Astrocyte of the cerebellum (primary cell): ENCODE results near the gene CATSPER2.
"Not testable (repeated sequence)": the region's sequence is repeated elsewhere in the genome, so short reads cannot be mapped to it uniquely, and the experiment has no call there.

Experiments
- DNase-seq: peaks from one replicate; pipeline ENCODE4 v3.0.0-alpha.2; 2011; ENCODE audit warnings: low read depth
- H3K4me3 ChIP-seq: 2 replicates; pipeline ENCODE4 v1.5.1; 2011; ENCODE audit warnings: mild to moderate bottlenecking, low read depth, low read length, moderate library complexity
- in situ Hi-C: cut with HindIII; loops from 2 replicates; pipeline ENCODE4 v1.10.0; 2017; ENCODE audit warnings: low sequenced_read_pairs
- TF ChIP-seq, protein P1 (sequence below): IDR thresholded peaks from 2 replicates; pipeline ENCODE4 v1.5.1; 2012; ENCODE audit warnings: low read length, low read depth, moderate library complexity, mild to moderate bottlenecking; ENCODE audit errors: missing control alignments

The CATSPER2 gene

GRCh38 chr15:43648649-43649429 lies at the start of gene CATSPER2:
Gene CATSPER2, minus strand, starts transcription at chr15:43648844. Its CDS starts 783 bp downstream, at chr15:43648061.
- in situ Hi-C loops: no loop called here

DNA sequence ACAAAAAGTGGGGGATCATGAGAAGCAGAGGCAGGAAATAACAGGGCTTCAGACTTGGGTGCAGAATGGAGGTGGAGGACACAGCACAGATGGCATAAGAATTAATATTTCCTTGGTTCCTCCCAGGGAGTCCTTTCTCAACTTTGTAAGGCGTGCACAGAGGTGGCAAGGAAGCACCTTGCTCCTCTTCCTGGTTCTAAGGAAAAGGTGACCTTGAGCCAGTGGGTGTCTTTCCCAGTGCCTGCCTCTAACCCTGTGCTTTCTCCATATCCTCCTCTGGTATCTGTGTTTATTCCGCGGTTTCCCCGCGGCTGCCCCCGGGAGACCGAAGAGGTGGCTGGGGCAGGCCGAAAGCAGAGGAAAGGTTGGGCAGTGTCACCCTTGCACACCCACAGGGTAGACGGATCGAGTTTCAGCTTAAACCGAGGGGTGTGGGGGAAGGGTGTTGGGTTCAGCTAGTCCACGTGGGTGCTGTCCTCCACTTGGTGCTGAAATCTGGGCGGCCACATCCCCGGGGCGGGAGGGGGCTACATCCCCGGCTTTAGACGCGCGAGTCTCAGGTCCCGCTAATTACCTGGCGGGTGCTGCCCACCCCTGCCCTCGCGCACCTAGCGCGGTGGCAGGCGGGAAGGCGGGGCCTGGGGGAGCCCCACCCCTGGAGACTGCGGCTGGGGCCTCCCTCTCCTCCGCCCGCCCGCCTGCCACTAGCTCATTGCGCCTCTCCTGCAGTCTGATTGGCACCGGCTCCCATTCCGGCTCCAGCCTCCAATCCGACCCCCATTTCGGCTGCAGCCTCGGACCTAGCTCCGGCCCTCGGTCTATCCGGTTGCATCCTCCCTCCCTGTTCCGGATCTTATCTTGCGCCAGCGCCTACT lies 44.7 kb upstream of the CATSPER2 start, which contains the start of gene CKMT1A:
TSS of gene CKMT1A (plus strand) at position 712 of the 875 bp plus-strand sequence. CDS start 192 bp downstream, outside the sequence.
- in situ Hi-C loops, DNase-seq, H3K4me3 ChIP-seq: not testable (repeated sequence)

More at GRCh38 chr15:43648649-43649429, at the start of gene CATSPER2:
- H3K4me3 ChIP-seq: no peak within 1 kb of the TSS
- TF ChIP-seq, protein P1, sequence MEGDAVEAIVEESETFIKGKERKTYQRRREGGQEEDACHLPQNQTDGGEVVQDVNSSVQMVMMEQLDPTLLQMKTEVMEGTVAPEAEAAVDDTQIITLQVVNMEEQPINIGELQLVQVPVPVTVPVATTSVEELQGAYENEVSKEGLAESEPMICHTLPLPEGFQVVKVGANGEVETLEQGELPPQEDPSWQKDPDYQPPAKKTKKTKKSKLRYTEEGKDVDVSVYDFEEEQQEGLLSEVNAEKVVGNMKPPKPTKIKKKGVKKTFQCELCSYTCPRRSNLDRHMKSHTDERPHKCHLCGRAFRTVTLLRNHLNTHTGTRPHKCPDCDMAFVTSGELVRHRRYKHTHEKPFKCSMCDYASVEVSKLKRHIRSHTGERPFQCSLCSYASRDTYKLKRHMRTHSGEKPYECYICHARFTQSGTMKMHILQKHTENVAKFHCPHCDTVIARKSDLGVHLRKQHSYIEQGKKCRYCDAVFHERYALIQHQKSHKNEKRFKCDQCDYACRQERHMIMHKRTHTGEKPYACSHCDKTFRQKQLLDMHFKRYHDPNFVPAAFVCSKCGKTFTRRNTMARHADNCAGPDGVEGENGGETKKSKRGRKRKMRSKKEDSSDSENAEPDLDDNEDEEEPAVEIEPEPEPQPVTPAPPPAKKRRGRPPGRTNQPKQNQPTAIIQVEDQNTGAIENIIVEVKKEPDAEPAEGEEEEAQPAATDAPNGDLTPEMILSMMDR: no peak
- no peak for DNase-seq

DNA sequence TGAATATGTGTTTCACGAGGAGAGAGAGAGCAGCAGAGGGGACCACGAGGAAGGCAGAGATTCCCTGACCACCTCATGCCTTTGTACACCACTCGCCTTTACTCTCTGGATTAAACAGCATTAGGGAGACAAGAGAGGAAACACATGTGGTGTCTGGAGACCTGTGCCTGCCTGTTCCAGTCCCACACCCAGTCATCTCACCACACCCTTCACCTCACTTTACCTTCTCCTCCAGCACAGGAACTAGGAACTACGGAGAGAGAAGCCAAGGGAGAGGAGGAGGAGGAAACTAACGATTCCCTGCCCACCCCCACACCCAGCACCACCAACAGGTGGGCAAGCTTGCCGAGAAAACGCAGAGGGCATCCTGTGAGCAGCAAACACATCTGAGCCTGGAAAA lies 44.0 kb upstream of the CATSPER2 start:
- DNase-seq, H3K4me3 ChIP-seq, in situ Hi-C loops: not testable (repeated sequence)

- DNase-seq, H3K4me3 ChIP-seq, in situ Hi-C loops: not testable (repeated sequence)
These were observed 41.1 kb upstream of the CATSPER2 start for GRCh38 chr15:43689604-43690301.

- in situ Hi-C loops, H3K4me3 ChIP-seq, DNase-seq: not testable (repeated sequence)
These were observed 25.5 kb upstream of the CATSPER2 start for GRCh38 chr15:43674175-43674574.

- in situ Hi-C loops, H3K4me3 ChIP-seq, DNase-seq: not testable (repeated sequence)
These were observed 17.5 kb upstream of the CATSPER2 start for GRCh38 chr15:43666177-43666576.

- in situ Hi-C loops, H3K4me3 ChIP-seq, DNase-seq: not testable (repeated sequence)
These were observed 14.7 kb upstream of the CATSPER2 start for GRCh38 chr15:43663333-43663732.

- DNase-seq, in situ Hi-C loops, H3K4me3 ChIP-seq: not testable (repeated sequence)
These were observed 13.6 kb upstream of the CATSPER2 start for GRCh38 chr15:43662293-43662692.

- in situ Hi-C loops, H3K4me3 ChIP-seq, DNase-seq: not testable (repeated sequence)
These were observed 11.1 kb upstream of the CATSPER2 start for GRCh38 chr15:43659727-43660126.

DNA sequence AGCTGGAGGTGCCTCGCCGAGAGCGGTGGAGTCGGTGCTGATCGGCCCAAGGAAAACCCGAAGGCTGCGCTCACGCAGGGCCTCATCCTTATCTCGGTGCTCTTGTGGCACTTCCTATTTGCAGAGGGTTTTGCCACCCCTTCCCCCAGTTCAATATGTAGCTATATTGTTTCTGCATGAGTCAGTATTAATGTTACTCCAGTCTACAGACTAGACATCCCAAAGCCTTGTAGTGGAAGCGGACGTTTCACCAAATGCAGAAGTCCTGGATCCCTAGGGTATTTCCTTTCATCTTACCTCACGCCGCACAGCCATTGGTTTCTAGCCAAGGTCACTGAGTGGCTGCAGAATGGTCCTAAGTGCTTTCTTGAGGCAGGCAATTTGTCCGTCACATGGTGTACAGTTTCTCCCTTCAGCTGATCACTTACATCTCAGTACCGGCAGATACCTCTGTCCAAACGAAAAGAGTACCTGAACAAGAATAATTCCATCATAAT lies 834 bp upstream of the CATSPER2 start:
- DNase-seq, H3K4me3 ChIP-seq, in situ Hi-C loops: not testable (repeated sequence)

- DNase-seq, H3K4me3 ChIP-seq, in situ Hi-C loops: not testable (repeated sequence)
These were observed 10.0 kb downstream of the CATSPER2 start for GRCh38 chr15:43638464-43639204.

GRCh38 chr15:43626937-43627336 lies 21.7 kb downstream of the CATSPER2 start:
- H3K4me3 ChIP-seq, in situ Hi-C loops, DNase-seq: not testable (repeated sequence)
